ENCODE results near the gene LEPROT.

- TF ChIP-seq, protein P1, sequence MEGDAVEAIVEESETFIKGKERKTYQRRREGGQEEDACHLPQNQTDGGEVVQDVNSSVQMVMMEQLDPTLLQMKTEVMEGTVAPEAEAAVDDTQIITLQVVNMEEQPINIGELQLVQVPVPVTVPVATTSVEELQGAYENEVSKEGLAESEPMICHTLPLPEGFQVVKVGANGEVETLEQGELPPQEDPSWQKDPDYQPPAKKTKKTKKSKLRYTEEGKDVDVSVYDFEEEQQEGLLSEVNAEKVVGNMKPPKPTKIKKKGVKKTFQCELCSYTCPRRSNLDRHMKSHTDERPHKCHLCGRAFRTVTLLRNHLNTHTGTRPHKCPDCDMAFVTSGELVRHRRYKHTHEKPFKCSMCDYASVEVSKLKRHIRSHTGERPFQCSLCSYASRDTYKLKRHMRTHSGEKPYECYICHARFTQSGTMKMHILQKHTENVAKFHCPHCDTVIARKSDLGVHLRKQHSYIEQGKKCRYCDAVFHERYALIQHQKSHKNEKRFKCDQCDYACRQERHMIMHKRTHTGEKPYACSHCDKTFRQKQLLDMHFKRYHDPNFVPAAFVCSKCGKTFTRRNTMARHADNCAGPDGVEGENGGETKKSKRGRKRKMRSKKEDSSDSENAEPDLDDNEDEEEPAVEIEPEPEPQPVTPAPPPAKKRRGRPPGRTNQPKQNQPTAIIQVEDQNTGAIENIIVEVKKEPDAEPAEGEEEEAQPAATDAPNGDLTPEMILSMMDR (IDR thresholded peaks at IDR 0.05), result no peak
- no peak for TF ChIP-seq ZFX (IDR thresholded peaks at IDR 0.05; ENCODE audit: borderline replicate concordance)
Measured at GRCh38 chr1:65399003-65399402, 21.5 kb upstream of the LEPROT start.

Data from 22Rv1 (cell line).